Liver (tissue), 9 donors: Measurements from ENCODE around the gene PPP2R2B. TPM values are rescaled to one million over a fixed set of nuclear protein-coding genes. Genes with fewer than 3 reads are reported as not detected.

ENCODE experiments used
- DNase-seq: peaks from one replicate; pipeline ENCODE4 v3.0.0-alpha.2; 2017; ENCODE audit warnings: low spot score
- H3K27ac ChIP-seq, 2 donors: one replicate each; pipeline ENCODE4 v1.7.0; 2013; ENCODE audit warnings: inconsistent platforms in 2 of 2, low read length in 2 of 2, control low read depth in 1 of 2, low read depth in 1 of 2, mild to moderate bottlenecking in 1 of 2
- H3K27me3 ChIP-seq, 4 donors: one replicate each; pipeline versions ENCODE4 v1.6.1 to v1.7.0; 2013; ENCODE audit warnings: low read length in 3 of 4, inconsistent platforms in 1 of 4, mild to moderate bottlenecking in 1 of 4, moderate library complexity in 1 of 4; ENCODE audit not compliant: control insufficient read depth in 4 of 4, insufficient read depth in 4 of 4
- H3K36me3 ChIP-seq, 4 donors: one replicate each; pipeline versions ENCODE4 v1.6.1 to v1.7.0; 2013; ENCODE audit warnings: low read length in 3 of 4, mild to moderate bottlenecking in 3 of 4, low read depth in 1 of 4, moderate library complexity in 1 of 4; ENCODE audit not compliant: control insufficient read depth in 4 of 4, insufficient read depth in 3 of 4
- H3K4me1 ChIP-seq, 4 donors: one replicate each; pipeline versions ENCODE4 v1.6.1 to v1.7.0; 2013; ENCODE audit warnings: low read length in 3 of 4, mild to moderate bottlenecking in 3 of 4, moderate library complexity in 1 of 4; ENCODE audit not compliant: control insufficient read depth in 4 of 4, insufficient read depth in 4 of 4
- H3K4me3 ChIP-seq, 3 donors: one replicate each; pipeline versions ENCODE4 v1.6.1 to v1.7.0; 2013; ENCODE audit warnings: low read length in 3 of 3, control low read depth in 1 of 3, low read depth in 1 of 3, mild to moderate bottlenecking in 1 of 3
- H3K9ac ChIP-seq, 2 donors: one replicate each; pipeline ENCODE4 v1.7.0; 2013; ENCODE audit warnings: low read length in 2 of 2, mild to moderate bottlenecking in 2 of 2, moderate library complexity in 2 of 2, control low read depth in 1 of 2, low read depth in 1 of 2
- H3K9me3 ChIP-seq, 4 donors: one replicate each; pipeline versions ENCODE4 v1.6.1 to v1.7.0; 2013; ENCODE audit warnings: low read length in 3 of 4; ENCODE audit not compliant: control insufficient read depth in 4 of 4
- CTCF ChIP-seq: fragments of 150-350 bp; IDR thresholded peaks from 2 replicates; pipeline ENCODE4 v1.5.1; 2017; ENCODE audit warnings: improper control_type of control experiment, low read depth, low read length; ENCODE audit not compliant: missing input control
- EGR1 ChIP-seq, 2 donors: IDR thresholded peaks; 2 replicates each; pipeline ENCODE4 v1.6.1; 2016 to 2018; ENCODE audit warnings: antibody characterized with exemption in 2 of 2, low read depth in 2 of 2
- FOXA1 ChIP-seq: IDR thresholded peaks from 2 replicates; pipeline ENCODE4 v1.6.1; 2016; ENCODE audit warnings: antibody characterized with exemption
- FOXA2 ChIP-seq: IDR thresholded peaks from 2 replicates; pipeline ENCODE4 v1.6.1; 2016; ENCODE audit warnings: antibody characterized with exemption
- GABPA ChIP-seq, 2 donors: IDR thresholded peaks in 1 of 2; conservative IDR thresholded peaks in 1 of 2; 2 replicates each; pipeline ENCODE4 v1.6.1; 2016; ENCODE audit warnings: antibody characterized with exemption in 2 of 2, mild to moderate bottlenecking in 1 of 2, moderate library complexity in 1 of 2
- JUND ChIP-seq, 2 donors: IDR thresholded peaks; 2 replicates each; pipeline ENCODE4 v1.6.1; 2016; ENCODE audit warnings: antibody characterized with exemption in 2 of 2
- RXRA ChIP-seq, 2 donors: IDR thresholded peaks; 2 replicates each; pipeline ENCODE4 v1.6.1; 2017 to 2018; ENCODE audit warnings: antibody characterized with exemption in 2 of 2, mild to moderate bottlenecking in 1 of 2
- TAF1 ChIP-seq: conservative IDR thresholded peaks from 2 replicates; pipeline ENCODE4 v1.6.1; 2016; ENCODE audit warnings: antibody characterized with exemption, mild to moderate bottlenecking
- ZBTB33 ChIP-seq: IDR thresholded peaks from 2 replicates; pipeline ENCODE4 v1.6.1; 2016; ENCODE audit warnings: antibody characterized with exemption
- WGBS: extraction: QIAGEN DNeasy Blood & Tissue Kit; methylation state at CpG from one replicate; pipeline ENCODE4 v1.1.7; 2013; 5-methylcytosine and 5-hydroxymethylcytosine counted together
- polyA plus RNA-seq, 2 donors: library from polyadenylated mRNA; stranded (reverse) in 1 of 2; unstranded in 1 of 2; fragments of 200-250 nt in 1 of 2; fragments of >200 nt in 1 of 2; fragmentation: Nextera tagmentation in 1 of 2; extraction: Ambion mirVana in 1 of 2; gene quantifications; one replicate each; pipeline versions ENCODE4 v1.2.1 to v1.2.3, GENCODE V29; 2013 to 2015
- total RNA-seq, 2 donors: library from RNA; depleted of rRNA; stranded (reverse); fragments of >200 nt; gene quantifications; one replicate each; pipeline ENCODE4 v1.2.3, GENCODE V29; 2014
- TF ChIP-seq, protein P1 (sequence below): IDR thresholded peaks from 2 replicates; pipeline ENCODE4 v1.6.1; 2016; ENCODE audit warnings: antibody characterized with exemption, mild to moderate bottlenecking
- TF ChIP-seq, protein P2 (sequence below): IDR thresholded peaks from 2 replicates; pipeline ENCODE4 v1.6.1; 2016; ENCODE audit warnings: antibody characterized with exemption
- donor health status: healthy.
- donor health status: healthy.
- donor health status: healthy.
- donor health status: healthy.
- donor health status: healthy.

Gene PPP2R2B
- total and polyA plus RNA-seq, 4 donors = 0.15 to 6.3 (median 0.40) TPM

DNA sequence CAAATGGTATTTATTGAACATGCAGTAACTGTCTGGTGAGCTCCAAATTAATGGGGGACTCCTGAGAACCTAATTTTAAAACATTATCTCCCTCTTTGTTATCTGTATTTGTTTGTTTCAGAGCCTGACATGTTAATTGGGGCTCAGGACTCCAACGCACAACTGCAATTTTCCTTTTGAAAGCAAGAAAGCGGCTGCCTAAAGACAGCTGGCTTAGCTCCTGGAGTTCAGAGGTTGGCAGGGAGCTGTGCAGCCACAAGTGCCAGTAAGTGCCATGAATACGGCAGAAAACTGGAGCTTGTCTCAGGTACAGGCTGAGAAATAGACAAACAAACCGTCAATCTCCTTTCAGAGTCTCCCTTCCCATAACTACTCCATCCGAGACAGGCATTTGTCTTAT lies 80.9 kb downstream of the PPP2R2B start (continued):
- TF ChIP-seq CTCF = no peak

GRCh38 chr5:146796911-146797310 lies 81.6 kb downstream of the PPP2R2B start:
- Histone ChIP-seq H3K4me3 (no peak overlapping the region), H3K9me3 (no peaks in the 10 kb centered on the region), H3K27me3 (no peaks in the 10 kb centered on the region), H3K4me1 (peaks cover 0 to 2% (median 0%) of the 10 kb centered on the region in 4 donors), H3K9ac (no peak overlapping the region), H3K36me3 (no peaks in the 10 kb centered on the region), H3K27ac (no peak overlapping the region)
- DNase-seq = no peak
- TF ChIP-seq EGR1 (IDR thresholded peaks at IDR 0.05; ENCODE audit: low read depth in 2 of 2) = no peak
- TF ChIP-seq GABPA (IDR thresholded peaks at IDR 0.05 in 1 of 2, conservative IDR thresholded peaks at IDR 0.05 in 1 of 2) = no peak
- TF ChIP-seq FOXA2 = no peak
- TF ChIP-seq, protein P1, sequence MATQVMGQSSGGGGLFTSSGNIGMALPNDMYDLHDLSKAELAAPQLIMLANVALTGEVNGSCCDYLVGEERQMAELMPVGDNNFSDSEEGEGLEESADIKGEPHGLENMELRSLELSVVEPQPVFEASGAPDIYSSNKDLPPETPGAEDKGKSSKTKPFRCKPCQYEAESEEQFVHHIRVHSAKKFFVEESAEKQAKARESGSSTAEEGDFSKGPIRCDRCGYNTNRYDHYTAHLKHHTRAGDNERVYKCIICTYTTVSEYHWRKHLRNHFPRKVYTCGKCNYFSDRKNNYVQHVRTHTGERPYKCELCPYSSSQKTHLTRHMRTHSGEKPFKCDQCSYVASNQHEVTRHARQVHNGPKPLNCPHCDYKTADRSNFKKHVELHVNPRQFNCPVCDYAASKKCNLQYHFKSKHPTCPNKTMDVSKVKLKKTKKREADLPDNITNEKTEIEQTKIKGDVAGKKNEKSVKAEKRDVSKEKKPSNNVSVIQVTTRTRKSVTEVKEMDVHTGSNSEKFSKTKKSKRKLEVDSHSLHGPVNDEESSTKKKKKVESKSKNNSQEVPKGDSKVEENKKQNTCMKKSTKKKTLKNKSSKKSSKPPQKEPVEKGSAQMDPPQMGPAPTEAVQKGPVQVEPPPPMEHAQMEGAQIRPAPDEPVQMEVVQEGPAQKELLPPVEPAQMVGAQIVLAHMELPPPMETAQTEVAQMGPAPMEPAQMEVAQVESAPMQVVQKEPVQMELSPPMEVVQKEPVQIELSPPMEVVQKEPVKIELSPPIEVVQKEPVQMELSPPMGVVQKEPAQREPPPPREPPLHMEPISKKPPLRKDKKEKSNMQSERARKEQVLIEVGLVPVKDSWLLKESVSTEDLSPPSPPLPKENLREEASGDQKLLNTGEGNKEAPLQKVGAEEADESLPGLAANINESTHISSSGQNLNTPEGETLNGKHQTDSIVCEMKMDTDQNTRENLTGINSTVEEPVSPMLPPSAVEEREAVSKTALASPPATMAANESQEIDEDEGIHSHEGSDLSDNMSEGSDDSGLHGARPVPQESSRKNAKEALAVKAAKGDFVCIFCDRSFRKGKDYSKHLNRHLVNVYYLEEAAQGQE = no peak
- no peak for TF ChIP-seq CTCF
- no peak for TF ChIP-seq JUND (IDR thresholded peaks at IDR 0.05)
- TF ChIP-seq, protein P2, sequence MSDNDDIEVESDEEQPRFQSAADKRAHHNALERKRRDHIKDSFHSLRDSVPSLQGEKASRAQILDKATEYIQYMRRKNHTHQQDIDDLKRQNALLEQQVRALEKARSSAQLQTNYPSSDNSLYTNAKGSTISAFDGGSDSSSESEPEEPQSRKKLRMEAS = no peak
- TF ChIP-seq RXRA (IDR thresholded peaks at IDR 0.05) = no peak
- TF ChIP-seq TAF1 = no peak
- TF ChIP-seq ZBTB33 = no peak
- no peak for TF ChIP-seq FOXA1
- 59% methylated on average over 1 of the region's 1 CpG for WGBS
